ENCODE data around the gene UCHL1. TPM values are rescaled to one million over a fixed set of nuclear protein-coding genes. Genes with fewer than 3 reads are reported as not detected.
"Not testable (repeated sequence)": the region's sequence is repeated elsewhere in the genome, so short reads cannot be mapped to it uniquely, and the experiment has no call there.

Gene UCHL1
- total RNA-seq, 1 experiment from 2014 or later, result not detected

DNA sequence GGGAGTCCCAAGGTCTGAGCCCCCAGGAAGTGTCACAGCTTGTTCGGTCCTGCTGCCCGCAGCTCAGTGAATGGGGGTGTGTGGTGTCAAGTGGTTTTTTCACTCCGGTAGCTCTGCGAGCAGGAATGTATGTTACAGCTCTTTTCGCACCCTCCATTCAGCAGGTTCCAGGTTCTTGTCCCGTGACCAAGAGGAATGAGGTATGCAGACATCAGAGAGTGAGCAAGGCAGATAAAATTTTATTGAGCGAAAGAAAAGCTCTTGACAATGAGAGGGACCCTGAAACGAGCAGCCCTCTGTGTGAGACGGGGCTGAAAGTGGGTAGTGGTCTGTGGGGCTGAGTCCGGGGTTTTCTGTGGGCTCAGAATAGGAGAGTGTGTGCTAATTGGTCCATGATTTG lies 31.5 kb downstream of the UCHL1 start:
- no peak for DNase-seq (ENCODE audit: low spot score)

DNA sequence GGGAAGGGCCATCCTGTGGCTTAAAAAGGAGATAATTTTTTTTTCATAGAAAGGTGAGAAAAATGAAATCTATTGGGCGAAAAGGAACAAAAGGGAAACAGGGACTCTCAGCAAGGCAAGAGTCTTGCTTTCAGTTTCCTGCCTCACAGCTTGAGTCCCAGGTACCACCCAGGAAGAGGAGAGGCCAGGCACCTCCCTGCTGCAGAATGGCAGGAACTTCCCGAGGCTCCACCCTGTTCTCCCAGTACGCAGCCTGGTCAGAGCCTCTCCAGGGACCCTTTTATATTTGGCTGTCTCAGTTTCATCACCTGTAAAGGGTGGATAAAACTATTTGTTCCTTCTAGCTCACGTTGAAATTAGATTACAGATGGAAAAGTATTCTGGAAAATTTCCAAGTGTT lies 33.8 kb downstream of the UCHL1 start:
- DNase-seq (ENCODE audit: low spot score), result peak; percentile 13

DNA sequence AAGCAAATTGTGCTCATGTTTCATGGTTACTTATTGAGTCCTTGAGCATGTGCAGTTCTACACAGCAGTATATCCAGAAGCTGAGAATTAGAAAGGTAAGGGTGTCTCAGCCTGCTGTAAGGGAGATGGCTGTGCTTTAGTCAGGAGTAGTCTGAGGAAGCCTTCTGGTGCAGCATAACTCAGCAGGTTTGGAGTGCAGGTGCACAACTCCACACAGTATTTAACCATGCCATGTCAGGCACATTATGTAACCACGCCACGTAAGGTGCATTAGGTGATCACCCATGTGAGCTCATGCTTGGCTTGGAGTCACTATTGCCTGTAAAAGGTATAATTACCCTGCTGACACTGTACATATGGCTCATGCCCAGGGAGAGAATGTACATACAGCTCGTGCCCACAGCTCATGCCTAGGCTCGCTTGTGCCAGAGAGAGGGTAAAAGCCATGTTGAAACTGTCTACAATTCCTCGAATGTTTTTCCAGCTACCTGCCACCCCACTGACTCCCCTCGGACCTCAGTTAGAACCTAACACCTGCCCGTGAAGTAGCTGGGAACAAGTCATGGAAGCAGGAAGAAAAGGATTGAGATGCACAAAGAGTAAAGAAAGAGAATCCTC lies 37.8 kb downstream of the UCHL1 start:
- no peak for DNase-seq (ENCODE audit: low spot score)

DNA sequence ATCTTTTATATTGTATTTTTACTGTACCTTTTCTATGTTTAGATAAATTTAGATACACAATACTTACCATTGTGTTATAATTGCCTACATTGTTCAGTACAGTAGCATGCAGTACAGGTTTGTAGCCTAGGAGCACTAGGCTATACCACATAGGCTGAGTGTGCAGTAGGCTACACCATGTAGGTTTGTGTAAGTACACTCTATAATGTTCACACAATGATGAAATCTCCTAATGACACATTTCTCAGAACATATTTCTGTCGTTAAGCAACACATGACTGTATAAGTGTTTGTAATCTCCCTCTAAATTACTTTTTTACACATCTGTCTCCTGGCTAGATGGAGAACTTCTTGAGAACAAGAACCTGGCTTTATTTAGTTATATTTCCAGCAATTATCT lies 40.3 kb downstream of the UCHL1 start:
- no peak for DNase-seq (ENCODE audit: low spot score)

DNA sequence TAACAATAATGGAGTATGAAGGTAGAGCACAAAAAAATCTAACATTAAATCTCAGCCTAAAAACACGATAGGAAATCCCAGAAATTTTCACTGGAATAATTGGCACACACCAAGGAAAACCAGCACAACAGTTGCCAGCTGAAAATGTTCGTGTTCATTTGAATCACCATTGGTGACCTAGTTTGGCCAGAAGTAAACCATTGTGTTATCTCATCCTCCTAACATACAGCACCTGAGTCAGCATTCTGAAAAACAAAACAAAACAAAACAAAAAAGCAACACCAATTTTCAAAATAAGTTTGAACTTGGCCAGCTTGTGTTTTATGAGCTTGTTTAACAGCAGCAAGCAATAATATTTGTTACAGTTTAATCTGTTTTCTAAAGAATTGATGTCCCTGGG lies 41.1 kb downstream of the UCHL1 start:
- no peak for DNase-seq (ENCODE audit: low spot score)

DNA sequence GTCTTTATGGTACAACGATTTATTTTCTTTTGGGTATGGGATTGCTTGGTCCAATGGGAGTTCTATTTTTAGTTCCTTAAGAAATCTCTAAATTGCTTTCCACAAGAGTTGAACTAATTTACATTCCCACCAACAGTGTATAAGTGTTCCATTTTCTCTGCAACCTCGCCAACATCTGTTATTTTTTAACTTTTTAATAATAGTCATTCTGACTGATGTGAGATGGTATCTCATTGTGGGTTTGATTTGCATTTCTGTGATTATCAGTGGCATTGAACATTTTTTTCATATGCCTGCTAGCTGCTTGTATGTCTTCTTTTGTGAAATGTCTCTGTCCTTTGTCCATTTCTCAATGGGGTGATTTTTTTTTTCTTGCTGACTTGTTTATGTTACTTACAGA lies 42.8 kb downstream of the UCHL1 start:
- no peak for DNase-seq (ENCODE audit: low spot score)

DNA sequence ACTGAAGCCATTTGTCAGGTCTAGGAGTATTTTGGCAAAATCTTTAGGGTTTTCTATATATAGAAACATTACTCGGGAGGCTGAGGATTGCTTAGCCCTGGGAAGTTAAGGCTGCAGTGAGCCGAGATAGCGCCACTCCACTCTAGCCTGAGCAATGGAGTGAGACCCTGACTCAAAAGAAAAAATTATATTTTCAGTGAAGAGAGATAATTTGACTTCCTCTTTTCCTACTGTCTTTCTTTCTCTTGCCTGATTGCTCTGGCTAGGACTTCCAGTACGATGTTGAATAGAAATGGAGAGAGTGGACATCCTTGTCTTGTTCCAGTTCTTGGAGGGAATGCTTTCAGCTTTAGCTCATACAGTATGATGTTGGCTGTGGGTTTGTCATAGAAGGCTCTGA lies 44.4 kb downstream of the UCHL1 start:
- DNase-seq (ENCODE audit: low spot score), result no peak

DNA sequence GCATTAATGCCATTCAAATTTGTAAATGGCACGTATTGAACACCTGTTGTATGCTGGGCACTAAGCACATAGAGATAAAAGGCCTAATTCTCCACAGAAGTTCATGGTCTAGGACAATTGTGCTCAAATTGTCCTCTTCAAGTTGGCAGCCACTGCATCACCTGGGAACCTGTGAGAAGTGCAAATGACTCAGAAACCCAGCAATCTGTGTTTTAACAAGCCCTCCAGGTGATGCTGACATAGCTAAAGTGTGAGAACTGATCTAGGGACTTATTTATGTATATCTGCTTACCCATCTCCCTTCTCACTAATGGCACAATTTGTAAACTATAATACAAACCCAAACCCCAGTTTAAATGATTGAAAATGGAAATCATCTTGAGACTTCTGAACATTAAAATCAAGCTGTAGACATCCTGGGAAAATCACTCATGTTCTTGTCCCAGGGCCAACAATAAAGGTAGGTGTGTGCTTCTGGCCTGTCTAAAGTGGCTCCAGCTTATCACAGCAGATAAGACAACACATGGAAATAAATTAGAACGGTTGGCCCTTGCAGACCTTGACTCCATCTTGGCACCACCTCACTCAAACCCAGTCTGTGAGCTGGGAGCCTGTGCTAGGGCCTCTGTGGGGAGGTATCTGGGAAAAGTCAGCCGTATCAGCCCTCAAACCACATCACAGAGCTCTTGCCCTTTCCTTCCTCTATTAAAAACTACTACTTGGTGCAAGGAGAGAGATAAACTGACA lies 46.8 kb downstream of the UCHL1 start:
- no peak for DNase-seq (ENCODE audit: low spot score)

DNA sequence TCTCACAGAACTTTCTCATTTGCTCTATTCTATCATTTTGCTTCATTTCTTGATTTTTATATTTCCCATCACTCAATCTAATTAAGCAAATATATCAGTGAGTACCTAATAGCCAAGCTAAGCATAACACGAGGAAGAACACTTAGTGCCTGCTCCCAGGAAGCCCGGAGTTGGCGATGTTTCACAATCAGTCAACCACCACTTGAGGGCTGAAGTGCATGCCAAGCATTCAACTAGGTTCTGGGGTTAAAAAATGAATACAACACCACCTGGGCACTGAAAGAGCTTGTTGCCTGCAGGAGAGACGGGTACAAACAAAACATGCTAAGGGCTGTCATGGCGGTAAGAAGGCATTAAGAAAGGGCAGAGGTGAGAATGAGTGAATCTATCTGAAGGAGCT lies 47.5 kb downstream of the UCHL1 start:
- DNase-seq (ENCODE audit: low spot score), result no peak

DNA sequence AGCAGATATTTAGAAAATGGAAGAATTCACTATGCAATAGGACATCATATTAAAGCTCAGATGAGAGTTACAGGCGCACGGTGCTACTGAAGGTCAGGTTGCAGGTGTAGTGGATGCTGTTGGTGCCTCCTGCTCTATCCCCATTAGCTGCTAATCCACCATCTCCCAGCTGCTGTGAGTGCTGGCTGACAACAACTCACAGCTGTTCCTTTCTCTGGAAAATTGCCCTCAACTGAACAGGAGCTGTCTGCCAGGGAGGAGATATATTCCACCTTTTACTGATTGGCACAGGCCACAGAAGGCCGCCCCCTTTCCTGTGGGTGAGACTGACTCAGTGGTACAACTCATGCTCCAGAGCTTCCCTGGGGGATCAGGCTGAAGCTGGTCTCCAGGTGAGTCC lies 48.7 kb downstream of the UCHL1 start:
- no peak for DNase-seq (ENCODE audit: low spot score)

DNA sequence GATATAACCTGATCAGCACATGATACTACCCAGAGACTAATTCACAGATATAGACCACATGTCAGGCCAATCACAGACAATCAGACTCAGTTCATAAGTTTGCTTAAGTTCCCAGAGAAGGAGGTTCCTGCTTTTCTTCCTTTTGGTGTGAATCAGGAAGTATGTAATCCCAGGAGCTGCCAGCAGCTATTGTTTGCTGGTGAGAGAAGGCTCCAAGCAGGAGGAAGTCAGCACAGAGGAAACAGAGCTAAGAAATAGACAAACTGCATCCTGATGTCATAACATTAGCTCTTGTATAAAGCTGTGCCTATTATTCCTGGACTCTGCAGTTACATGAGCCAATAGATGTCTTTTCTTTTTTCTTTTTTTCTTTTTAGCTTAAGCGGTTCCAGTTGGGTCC lies 50.9 kb downstream of the UCHL1 start:
- DNase-seq (ENCODE audit: low spot score), result no peak

DNA sequence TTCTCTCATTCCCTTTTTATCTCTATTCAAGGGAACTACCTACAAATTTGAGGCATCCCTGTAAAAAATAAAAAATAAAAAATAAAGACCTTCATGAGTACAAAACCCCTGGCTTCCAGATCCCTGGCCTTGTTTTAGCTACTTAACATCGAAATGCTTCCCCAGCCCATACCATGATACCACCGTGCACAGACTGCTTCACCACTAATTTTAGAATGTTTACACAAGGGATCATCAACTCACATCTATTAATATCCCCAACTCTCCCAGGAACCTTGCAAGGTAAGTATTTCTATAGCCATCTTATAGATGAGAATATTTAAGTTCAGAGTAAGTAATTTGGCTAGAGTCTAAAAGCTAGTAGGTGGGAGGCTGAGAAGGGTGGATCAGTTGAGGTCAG lies 51.7 kb downstream of the UCHL1 start:
- no peak for DNase-seq (ENCODE audit: low spot score)

DNA sequence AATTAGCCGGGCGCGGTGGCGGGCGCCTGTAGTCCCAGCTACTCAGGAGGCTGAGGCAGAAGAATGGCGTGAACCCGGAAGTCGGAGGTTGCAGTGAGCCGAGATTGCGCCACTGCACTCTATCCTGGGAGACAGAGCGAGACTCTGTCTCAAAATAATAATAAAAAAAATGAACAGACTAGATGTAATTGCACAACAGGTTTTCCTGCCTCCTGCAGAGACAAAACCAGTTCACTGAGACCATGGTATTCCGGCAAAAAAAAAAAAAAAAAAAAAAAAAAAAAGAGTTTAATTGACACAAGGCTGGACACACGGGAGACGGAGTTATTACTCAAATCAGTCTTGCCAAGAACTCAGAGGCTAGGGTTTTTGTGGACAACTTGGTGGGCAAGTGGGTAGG lies 58.7 kb downstream of the UCHL1 start:
- DNase-seq (ENCODE audit: low spot score), result not testable (repeated sequence)

DNA sequence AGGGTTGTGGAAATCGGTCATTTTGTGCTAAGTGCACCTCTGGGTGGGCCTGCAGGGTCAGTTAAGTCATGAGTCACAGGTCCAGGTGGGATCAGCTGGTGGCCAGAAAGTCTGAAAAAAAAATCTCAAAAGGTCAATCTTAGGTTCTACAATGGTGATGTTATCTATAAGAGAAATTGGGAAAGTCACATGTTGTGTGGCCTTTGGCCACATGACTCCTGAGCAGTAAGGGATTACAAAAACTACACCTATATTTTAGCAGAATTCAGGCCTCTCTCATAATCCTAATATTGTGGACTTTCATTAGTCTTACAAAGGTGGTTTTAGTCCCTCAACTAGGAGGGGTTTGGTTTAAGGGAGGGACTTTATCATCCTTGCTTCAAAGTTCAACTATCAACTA lies 59.1 kb downstream of the UCHL1 start:
- DNase-seq (ENCODE audit: low spot score), result no peak

Small RNAs within 50 kb of the gene (small RNA-seq; reads per million reads assigned to genes)
- not detected for gene RF00019

Other genes with a start within 250 kb of the UCHL1 start
- gene APBB2, start 42.4 kb upstream of the UCHL1 start, total RNA-seq (2014; rRNA removed; shearing (Covaris generic)), result 14.4 and 18.5 TPM in 2 replicates